GM12878 (cell line): ENCODE results near the gene FIZ1. TPM values are rescaled to one million over a fixed set of nuclear protein-coding genes. Genes with fewer than 3 reads are reported as not detected.

ENCODE experiments used
- BACH1 ChIP-seq: fragments of 450-650 bp; IDR thresholded peaks from 2 replicates; pipeline ENCODE4 v1.6.1; 2017; ENCODE audit warnings: mild to moderate bottlenecking, borderline replicate concordance
- BHLHE40 ChIP-seq, 2 experiments: fragments of 450-650 bp in 1 of 2; IDR thresholded peaks; 2 replicates each; pipeline ENCODE4 v1.6.1; 2011 to 2017; ENCODE audit warnings: low read depth in 2 of 2, borderline replicate concordance in 1 of 2, improper control_type of control experiment in 1 of 2, low read length in 1 of 2, mild to moderate bottlenecking in 1 of 2
- BMI1 ChIP-seq: fragments of 450-650 bp; IDR thresholded peaks from 2 replicates; pipeline ENCODE4 v1.6.1; 2016; ENCODE audit warnings: mild to moderate bottlenecking, moderate library complexity, borderline replicate concordance
- CBX3 ChIP-seq: fragments of 200-600 bp; sonication (generic); IDR thresholded peaks from 2 replicates; pipeline ENCODE4 v1.6.1; 2016; ENCODE audit warnings: low read depth, borderline replicate concordance
- EP300 ChIP-seq, 2 experiments: fragments of 150-350 bp in 1 of 2; IDR thresholded peaks; 2 replicates each; pipeline ENCODE4 v1.6.1; 2011 to 2012; ENCODE audit warnings: low read depth in 2 of 2, low read length in 2 of 2, borderline replicate concordance in 1 of 2, improper control_type of control experiment in 1 of 2, inconsistent platforms in 1 of 2; ENCODE audit not compliant: control insufficient read depth in 1 of 2
- GABPA ChIP-seq: IDR thresholded peaks from 2 replicates; pipeline ENCODE4 v1.6.1; 2014; ENCODE audit warnings: antibody characterized with exemption, low read depth, mild to moderate bottlenecking, inconsistent platforms
- GATAD2B ChIP-seq: fragments of 450-650 bp; conservative IDR thresholded peaks from 2 replicates; pipeline ENCODE4 v1.6.1; 2017; ENCODE audit warnings: low read depth, mild to moderate bottlenecking, moderate library complexity
- LARP7 ChIP-seq: fragments of 450-650 bp; IDR thresholded peaks from 2 replicates; pipeline ENCODE4 v1.6.1; 2017; ENCODE audit warnings: mild to moderate bottlenecking
- MAX ChIP-seq: IDR thresholded peaks from 2 replicates; pipeline ENCODE4 v1.6.1; 2012; ENCODE audit warnings: low read depth, low read length, improper control_type of control experiment
- MLLT1 ChIP-seq: fragments of 450-650 bp; IDR thresholded peaks from 2 replicates; pipeline ENCODE4 v1.6.1; 2016; ENCODE audit warnings: mild to moderate bottlenecking
- MYC ChIP-seq: IDR thresholded peaks from 2 replicates; pipeline ENCODE4 v1.6.1; 2011; ENCODE audit warnings: mild to moderate bottlenecking, low read length, moderate library complexity, inconsistent platforms; ENCODE audit not compliant: insufficient read depth, insufficient replicate concordance, insufficient read length, severe bottlenecking
- NKRF ChIP-seq: fragments of 450-650 bp; conservative IDR thresholded peaks from 2 replicates; pipeline ENCODE4 v1.6.1; 2017; ENCODE audit warnings: mild to moderate bottlenecking, moderate library complexity
- PKNOX1 ChIP-seq: fragments of 450-650 bp; IDR thresholded peaks from 2 replicates; pipeline ENCODE4 v1.6.1; 2016; ENCODE audit warnings: mild to moderate bottlenecking
- PML ChIP-seq: IDR thresholded peaks from 2 replicates; pipeline ENCODE4 v1.6.1; 2012; ENCODE audit warnings: low read length, inconsistent platforms
- SMAD1 ChIP-seq: fragments of 450-650 bp; IDR thresholded peaks from 2 replicates; pipeline ENCODE4 v1.6.1; 2018; ENCODE audit warnings: mild to moderate bottlenecking, low read depth; ENCODE audit not compliant: partially characterized antibody
- SMARCA5 ChIP-seq: fragments of 450-650 bp; IDR thresholded peaks from 2 replicates; pipeline ENCODE4 v1.6.1; 2017; ENCODE audit warnings: mild to moderate bottlenecking
- SMC3 ChIP-seq: IDR thresholded peaks from 2 replicates; pipeline ENCODE4 v1.6.1; 2011; ENCODE audit warnings: low read length, improper control_type of control experiment, borderline replicate concordance
- SP1 ChIP-seq: IDR thresholded peaks from one replicate; pipeline ENCODE4 v1.6.1; 2011; ENCODE audit warnings: low read depth, low read length
- TCF12 ChIP-seq: IDR thresholded peaks from 2 replicates; pipeline ENCODE4 v1.6.1; 2011; ENCODE audit warnings: low read depth, mild to moderate bottlenecking, low read length
- TCF3 ChIP-seq: IDR thresholded peaks from 2 replicates; pipeline ENCODE4 v1.6.1; 2012; ENCODE audit warnings: low read depth, mild to moderate bottlenecking, low read length, borderline replicate concordance; ENCODE audit not compliant: insufficient read depth
- ZNF217 ChIP-seq: fragments of 450-650 bp; IDR thresholded peaks from 2 replicates; pipeline ENCODE4 v1.6.1; 2017; ENCODE audit warnings: antibody characterized with exemption, mild to moderate bottlenecking
- ZSCAN29 ChIP-seq: fragments of 450-650 bp; IDR thresholded peaks from 2 replicates; pipeline ENCODE4 v1.6.1; 2017; ENCODE audit warnings: mild to moderate bottlenecking, moderate library complexity
- polyA plus RNA-seq, 11 experiments: library from polyadenylated mRNA; depleted of rRNA in 4 of 11; unstranded in 6 of 11; stranded (reverse) in 5 of 11; fragments of >200 nt; fragmentation: Nextera tagmentation in 4 of 11; fragmentation: Illumina TruSeq in 1 of 11; extraction: Ambion mirVana in 4 of 11; extraction: Trizol in 1 of 11; gene quantifications; 1 replicate in 1 of 11; 2 replicates in 10 of 11; pipeline versions ENCODE4 v1.2.1 to v1.2.3, GENCODE V29; 2011 to 2016; ENCODE audit warnings: inconsistent platforms in 2 of 11, missing spikeins in 2 of 11, low read depth in 1 of 11
- total RNA-seq, 4 experiments: library from RNA; depleted of rRNA in 3 of 4; stranded (reverse); fragments of >200 nt in 3 of 4; fragmentation: Illumina TruSeq in 1 of 4; extraction: Trizol in 1 of 4; gene quantifications; 2 replicates each; pipeline versions ENCODE4 v1.2.1 to v1.2.3, GENCODE V29; 2013 to 2021

FIZ1 gene
- total and polyA plus RNA-seq, 10 of the 15 experiments (the other 5 are each of a cell fraction or from before 2014, with no cell fraction given) = 0.60 to 16.8 (median 4.2) TPM

- peak; percentile 65; the same call in 1 of the 2 replicates for TF ChIP-seq GATAD2B
- peak; percentile 71 for TF ChIP-seq BACH1
- TF ChIP-seq LARP7 = peak; percentile 74
- peak; percentile 74 for TF ChIP-seq MAX
- TF ChIP-seq TCF12 = peak; percentile 21; the same call in 1 of the 2 replicates
- 0 out of 2 replicates have a peak, but pooled peaks have one; percentile 37 for TF ChIP-seq ZSCAN29
- no peak for TF ChIP-seq SMC3
- TF ChIP-seq SMARCA5 = peak; percentile 21; the same call in 1 of the 2 replicates
- TF ChIP-seq TCF3 = peak; percentile 72; the same call in 1 of the 2 replicates
- no peak for TF ChIP-seq PML
- TF ChIP-seq BHLHE40 (IDR thresholded peaks at IDR 0.05; ENCODE audit: borderline replicate concordance in 1 of 2, low read depth in 2 of 2, low read length in 1 of 2) = peak; percentile 90 to 97
- no peak for TF ChIP-seq EP300 (IDR thresholded peaks at IDR 0.05; ENCODE audit: borderline replicate concordance in 1 of 2, control insufficient read depth in 1 of 2, low read depth in 2 of 2, low read length in 2 of 2)
- TF ChIP-seq PKNOX1 = 0 out of 2 replicates have a peak, but pooled peaks have one; percentile 12
- no peak for TF ChIP-seq CBX3
- TF ChIP-seq GABPA = no peak
- TF ChIP-seq MYC = peak; percentile 38
- 0 out of 2 replicates have a peak, but pooled peaks have one; percentile 24 for TF ChIP-seq ZNF217
- TF ChIP-seq SP1 = no peak
- TF ChIP-seq SMAD1 = no peak
- peak; percentile 81 for TF ChIP-seq NKRF
- no peak for TF ChIP-seq BMI1
- no peak for TF ChIP-seq MLLT1
Observed at GRCh38 chr19:55642153-55643002, 43.1 kb upstream of the FIZ1 start (continued).
